DND-41 (cell line): ENCODE data around the gene CLK3.

Experiments used
- EZH2 ChIP-seq: IDR thresholded peaks from 3 replicates; pipeline ENCODE4 v1.6.1; 2012; ENCODE audit warnings: borderline replicate concordance, low read depth, mild to moderate bottlenecking, moderate library complexity, low read length, inconsistent platforms; ENCODE audit not compliant: severe bottlenecking
- TF ChIP-seq, protein P1 (sequence below): IDR thresholded peaks from 2 replicates; pipeline ENCODE4 v1.5.1; 2012; ENCODE audit warnings: borderline replicate concordance, low read length, moderate library complexity, mild to moderate bottlenecking; ENCODE audit not compliant: poor library complexity, severe bottlenecking; ENCODE audit errors: extremely low read depth

DNA sequence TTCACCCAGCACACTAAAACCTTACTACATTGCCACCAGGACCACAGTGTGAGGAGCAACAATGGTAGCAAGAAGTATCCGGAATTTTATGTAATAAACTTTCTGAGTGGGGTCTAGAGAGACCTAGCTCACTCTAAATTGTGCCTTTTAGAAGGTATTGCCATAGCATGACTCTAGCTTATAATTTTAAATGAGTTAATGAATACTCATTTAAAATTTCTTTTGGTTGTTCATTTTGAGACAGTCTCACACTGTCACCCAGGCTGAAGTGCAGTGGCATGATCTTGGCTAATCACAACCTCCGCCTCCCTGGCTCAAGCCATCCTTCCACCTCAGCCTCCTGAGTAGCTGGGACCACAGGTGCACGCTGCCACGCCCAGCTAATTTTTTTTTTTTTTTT, 54.0 kb downstream of the CLK3 start:
- TF ChIP-seq, protein P1, sequence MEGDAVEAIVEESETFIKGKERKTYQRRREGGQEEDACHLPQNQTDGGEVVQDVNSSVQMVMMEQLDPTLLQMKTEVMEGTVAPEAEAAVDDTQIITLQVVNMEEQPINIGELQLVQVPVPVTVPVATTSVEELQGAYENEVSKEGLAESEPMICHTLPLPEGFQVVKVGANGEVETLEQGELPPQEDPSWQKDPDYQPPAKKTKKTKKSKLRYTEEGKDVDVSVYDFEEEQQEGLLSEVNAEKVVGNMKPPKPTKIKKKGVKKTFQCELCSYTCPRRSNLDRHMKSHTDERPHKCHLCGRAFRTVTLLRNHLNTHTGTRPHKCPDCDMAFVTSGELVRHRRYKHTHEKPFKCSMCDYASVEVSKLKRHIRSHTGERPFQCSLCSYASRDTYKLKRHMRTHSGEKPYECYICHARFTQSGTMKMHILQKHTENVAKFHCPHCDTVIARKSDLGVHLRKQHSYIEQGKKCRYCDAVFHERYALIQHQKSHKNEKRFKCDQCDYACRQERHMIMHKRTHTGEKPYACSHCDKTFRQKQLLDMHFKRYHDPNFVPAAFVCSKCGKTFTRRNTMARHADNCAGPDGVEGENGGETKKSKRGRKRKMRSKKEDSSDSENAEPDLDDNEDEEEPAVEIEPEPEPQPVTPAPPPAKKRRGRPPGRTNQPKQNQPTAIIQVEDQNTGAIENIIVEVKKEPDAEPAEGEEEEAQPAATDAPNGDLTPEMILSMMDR, result no peak
- TF ChIP-seq EZH2, result no peak
